GM12872 (cell line): ENCODE data around the gene LIMS1.

Source experiments
- CTCF ChIP-seq: IDR thresholded peaks from 3 replicates; pipeline ENCODE4 v1.5.1; 2011; ENCODE audit warnings: low read depth, mild to moderate bottlenecking, low read length, moderate library complexity; ENCODE audit not compliant: insufficient read depth

Gene LIMS1

DNA sequence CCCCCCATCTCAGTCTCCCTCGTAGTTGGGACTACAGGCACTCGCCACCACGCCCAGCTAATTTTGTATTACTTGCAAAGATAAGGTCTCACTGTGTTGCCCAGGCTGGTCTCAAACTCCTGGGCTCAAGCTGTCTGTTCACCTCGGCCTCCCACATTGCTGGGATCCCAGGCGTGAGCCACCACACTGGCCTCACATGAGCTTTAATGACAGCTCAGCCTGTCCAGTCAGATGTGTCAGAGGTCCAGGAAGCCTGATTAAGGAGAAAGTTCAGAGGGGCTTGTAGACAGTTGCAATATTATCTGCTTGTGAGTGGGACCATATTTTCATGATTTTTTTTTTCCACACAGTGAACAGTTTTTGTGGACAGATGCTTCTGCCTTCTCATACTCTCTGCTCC lies 82.0 kb downstream of the LIMS1 start:
- TF ChIP-seq CTCF, result no peak

- no peak for TF ChIP-seq CTCF
Observed at GRCh38 chr2:108616751-108617161, 82.5 kb downstream of the LIMS1 start.

DNA sequence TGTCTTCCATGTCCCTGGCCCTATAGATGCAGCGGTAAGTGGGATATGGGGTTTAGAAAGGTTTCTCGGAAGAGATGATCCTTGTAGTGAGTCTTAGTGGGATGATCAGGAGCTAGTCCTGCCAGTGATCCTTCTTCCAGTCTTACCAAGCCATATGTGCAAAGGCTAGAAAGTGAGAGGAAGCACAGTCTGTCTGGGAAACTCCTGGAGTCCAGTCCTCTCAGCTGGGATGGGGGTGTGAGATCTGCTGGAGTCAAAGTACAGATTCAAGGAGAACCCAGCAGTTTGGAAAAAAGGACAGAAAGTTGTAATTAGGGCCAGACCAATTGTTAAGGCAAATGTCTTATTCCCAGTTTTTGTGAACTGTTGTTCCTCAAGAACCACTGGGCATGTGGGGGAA lies 83.3 kb downstream of the LIMS1 start:
- no peak for TF ChIP-seq CTCF

DNA sequence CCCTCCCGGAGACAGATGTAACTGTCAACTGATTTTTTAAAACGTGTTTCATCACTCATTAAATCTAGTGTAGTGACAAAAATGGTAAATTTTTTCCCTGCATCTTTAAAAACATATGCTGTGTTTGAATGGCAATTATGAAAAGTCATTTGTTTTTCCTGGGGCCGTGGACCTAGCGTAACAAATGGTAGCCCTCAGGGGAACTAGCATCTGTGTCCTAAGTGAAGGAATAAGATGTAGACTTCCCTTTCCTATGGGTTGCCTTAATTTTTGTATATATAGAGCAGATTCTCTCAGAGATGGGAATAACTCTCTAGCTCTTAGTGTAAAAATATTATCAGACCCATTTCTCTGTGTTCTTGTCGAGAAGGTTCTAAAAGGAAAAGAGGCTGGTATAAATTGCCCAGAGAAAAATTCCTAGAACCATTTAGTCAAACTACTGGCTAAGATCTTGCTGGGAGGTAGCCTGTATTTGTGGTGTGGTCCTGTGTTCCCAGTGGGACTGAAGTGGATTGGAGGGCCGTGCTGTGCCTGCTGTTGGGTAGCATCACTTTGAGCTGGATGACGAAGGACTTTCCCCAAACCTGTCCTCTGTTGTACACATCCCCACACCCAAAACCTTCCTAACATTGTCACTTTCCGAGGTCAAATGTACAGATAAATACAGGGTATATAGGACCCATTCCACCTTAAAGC lies 85.8 kb downstream of the LIMS1 start:
- TF ChIP-seq CTCF, result no peak

- TF ChIP-seq CTCF, result no peak
Observed at GRCh38 chr2:108620656-108621055, 86.4 kb downstream of the LIMS1 start.

DNA sequence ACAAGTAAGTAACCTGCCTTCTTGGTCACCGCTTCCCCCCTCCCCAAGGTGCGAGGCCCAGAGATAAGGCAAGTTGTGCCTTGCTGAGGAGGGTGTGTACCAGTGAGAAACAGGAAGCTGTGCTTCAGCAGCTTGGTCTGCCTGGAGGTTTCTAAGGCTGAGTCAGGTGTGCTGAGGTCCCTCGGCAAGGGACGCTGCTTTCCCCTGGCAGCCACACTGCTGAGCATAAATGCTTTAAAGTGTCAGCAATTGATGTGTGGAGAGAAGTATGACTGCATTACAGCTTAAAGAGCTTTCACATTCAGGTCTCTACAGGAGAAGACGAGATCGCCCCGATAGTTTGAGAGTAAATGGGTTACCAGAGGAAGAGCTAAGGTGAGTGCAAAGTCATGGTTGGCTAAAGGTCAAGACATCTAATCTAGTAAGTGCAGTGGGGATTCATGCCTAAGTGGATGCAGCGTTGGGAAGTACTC lies 86.9 kb downstream of the LIMS1 start:
- TF ChIP-seq CTCF, result no peak

DNA sequence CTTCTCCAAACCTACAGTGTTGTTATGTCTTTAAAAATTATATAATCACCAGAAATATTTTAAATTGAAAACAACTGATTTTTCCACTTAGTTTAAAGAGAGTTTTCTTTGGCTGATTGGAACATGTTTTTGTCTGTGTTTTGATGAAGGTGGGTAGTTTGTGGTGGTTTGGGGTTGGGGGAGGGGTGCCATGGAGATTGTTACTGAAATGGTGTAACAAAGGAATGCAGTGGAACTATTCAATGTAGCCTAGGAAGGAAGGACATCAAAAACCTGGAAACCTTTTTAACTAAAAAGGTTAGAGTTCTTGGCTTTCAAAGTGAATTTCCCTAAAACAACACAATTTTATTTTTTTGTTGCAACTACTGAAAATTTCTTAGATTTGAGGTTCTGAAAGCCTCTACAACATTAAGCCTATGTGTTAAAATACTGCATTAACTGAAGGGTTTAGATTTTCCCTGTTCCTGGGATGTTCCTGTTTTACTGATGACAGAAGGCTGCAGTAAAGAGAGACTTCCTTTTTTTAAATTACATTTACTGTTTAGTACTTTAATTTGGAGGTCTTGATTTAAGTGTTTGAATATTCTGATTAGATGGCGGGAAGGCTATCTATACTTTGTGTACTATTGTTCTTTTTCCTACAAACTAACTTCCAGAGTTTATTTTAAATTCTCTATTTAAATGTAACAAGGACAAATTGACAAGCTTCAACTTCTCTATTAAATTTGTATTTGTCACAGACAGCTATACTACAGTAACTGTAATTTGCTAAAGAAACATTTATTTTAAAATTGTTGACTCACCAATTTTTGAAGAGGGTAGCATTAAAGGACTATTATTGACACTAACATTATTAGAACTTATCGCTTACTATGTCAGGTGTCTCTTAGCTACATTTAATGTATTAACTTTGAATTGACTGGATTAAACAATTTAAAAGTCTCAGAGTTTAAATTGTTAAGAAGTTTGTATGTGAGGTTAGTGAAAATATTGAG lies 87.7 kb downstream of the LIMS1 start:
- TF ChIP-seq CTCF, result no peak
